Neural cell (in vitro differentiated cells): ENCODE data around the gene PARD3B.

Source experiments
- EP300 ChIP-seq: fragments of 450-650 bp; conservative IDR thresholded peaks from 2 replicates; pipeline ENCODE4 v1.6.1; 2014; ENCODE audit warnings: antibody characterized with exemption, mild to moderate bottlenecking, moderate library complexity; ENCODE audit not compliant: poor library complexity, severe bottlenecking
- EZH2 ChIP-seq: fragments of 200-600, 300-800 bp; shearing (Covaris generic), sonication (generic); IDR thresholded peaks from 2 replicates; pipeline ENCODE4 v1.6.1; 2014; ENCODE audit warnings: antibody characterized with exemption, low read length, borderline replicate concordance, mild to moderate bottlenecking; ENCODE audit not compliant: insufficient read depth, poor library complexity, severe bottlenecking
- POLR2AphosphoS5 ChIP-seq: IDR thresholded peaks from 2 replicates; pipeline ENCODE4 v1.6.1; 2012
- TAF1 ChIP-seq: IDR thresholded peaks from 2 replicates; pipeline ENCODE4 v1.6.1; 2012; ENCODE audit warnings: low read depth
- TF ChIP-seq, protein P1 (sequence below): fragments of 450-650 bp; IDR thresholded peaks from 2 replicates; pipeline ENCODE4 v1.5.1; 2014; ENCODE audit warnings: antibody characterized with exemption, mild to moderate bottlenecking, moderate library complexity; ENCODE audit not compliant: poor library complexity, severe bottlenecking
- TF ChIP-seq, protein P2 (sequence below): IDR thresholded peaks from 2 replicates; pipeline ENCODE4 v1.6.1; 2012; ENCODE audit warnings: borderline replicate concordance

DNA sequence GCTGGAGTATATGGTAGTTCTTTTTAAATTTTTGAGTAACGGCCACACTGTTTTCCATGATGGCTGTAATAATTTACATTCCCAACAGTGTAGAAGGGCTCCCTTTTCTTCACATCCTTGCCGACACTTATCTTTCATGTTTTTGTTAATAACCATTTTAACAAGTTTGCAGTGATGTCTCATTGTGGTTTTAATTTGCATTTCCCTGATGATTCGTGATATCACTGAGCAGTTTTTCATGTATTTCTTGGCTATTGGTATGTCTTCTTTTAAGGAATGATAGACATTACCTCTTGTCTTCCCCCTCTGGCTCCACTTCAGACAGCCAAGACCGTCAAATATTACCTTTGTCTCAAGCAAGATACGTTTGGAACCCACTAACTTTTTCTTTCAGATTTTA, 765.9 kb downstream of the PARD3B start:
- TF ChIP-seq, protein P1, sequence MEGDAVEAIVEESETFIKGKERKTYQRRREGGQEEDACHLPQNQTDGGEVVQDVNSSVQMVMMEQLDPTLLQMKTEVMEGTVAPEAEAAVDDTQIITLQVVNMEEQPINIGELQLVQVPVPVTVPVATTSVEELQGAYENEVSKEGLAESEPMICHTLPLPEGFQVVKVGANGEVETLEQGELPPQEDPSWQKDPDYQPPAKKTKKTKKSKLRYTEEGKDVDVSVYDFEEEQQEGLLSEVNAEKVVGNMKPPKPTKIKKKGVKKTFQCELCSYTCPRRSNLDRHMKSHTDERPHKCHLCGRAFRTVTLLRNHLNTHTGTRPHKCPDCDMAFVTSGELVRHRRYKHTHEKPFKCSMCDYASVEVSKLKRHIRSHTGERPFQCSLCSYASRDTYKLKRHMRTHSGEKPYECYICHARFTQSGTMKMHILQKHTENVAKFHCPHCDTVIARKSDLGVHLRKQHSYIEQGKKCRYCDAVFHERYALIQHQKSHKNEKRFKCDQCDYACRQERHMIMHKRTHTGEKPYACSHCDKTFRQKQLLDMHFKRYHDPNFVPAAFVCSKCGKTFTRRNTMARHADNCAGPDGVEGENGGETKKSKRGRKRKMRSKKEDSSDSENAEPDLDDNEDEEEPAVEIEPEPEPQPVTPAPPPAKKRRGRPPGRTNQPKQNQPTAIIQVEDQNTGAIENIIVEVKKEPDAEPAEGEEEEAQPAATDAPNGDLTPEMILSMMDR = no peak
- TF ChIP-seq EZH2 = no peak
- TF ChIP-seq, protein P2, sequence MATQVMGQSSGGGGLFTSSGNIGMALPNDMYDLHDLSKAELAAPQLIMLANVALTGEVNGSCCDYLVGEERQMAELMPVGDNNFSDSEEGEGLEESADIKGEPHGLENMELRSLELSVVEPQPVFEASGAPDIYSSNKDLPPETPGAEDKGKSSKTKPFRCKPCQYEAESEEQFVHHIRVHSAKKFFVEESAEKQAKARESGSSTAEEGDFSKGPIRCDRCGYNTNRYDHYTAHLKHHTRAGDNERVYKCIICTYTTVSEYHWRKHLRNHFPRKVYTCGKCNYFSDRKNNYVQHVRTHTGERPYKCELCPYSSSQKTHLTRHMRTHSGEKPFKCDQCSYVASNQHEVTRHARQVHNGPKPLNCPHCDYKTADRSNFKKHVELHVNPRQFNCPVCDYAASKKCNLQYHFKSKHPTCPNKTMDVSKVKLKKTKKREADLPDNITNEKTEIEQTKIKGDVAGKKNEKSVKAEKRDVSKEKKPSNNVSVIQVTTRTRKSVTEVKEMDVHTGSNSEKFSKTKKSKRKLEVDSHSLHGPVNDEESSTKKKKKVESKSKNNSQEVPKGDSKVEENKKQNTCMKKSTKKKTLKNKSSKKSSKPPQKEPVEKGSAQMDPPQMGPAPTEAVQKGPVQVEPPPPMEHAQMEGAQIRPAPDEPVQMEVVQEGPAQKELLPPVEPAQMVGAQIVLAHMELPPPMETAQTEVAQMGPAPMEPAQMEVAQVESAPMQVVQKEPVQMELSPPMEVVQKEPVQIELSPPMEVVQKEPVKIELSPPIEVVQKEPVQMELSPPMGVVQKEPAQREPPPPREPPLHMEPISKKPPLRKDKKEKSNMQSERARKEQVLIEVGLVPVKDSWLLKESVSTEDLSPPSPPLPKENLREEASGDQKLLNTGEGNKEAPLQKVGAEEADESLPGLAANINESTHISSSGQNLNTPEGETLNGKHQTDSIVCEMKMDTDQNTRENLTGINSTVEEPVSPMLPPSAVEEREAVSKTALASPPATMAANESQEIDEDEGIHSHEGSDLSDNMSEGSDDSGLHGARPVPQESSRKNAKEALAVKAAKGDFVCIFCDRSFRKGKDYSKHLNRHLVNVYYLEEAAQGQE = no peak
- TF ChIP-seq EP300 = no peak
- TF ChIP-seq TAF1 = no peak
- TF ChIP-seq POLR2AphosphoS5 = no peak
